ENCODE results near the gene RCOR1.

DNA sequence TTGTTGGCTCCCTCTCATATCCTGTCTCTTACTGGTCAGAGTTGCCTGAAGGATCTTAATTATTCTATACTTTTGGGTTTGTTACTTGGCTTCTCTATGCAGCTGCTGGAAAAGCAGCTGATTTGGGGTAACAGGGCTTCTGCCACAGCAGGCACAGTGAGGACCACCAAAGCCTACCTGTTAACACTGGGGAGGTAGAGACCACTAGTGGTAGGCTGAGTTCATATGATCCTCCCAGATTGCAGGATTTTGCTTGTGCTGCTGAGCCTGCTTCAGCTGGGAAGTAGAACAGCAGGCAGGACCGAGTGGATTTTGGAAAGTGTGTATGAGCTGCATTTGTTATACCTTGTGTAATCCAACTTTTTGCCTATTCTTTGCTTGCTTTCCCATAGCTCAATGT is 34.1 kb downstream of the RCOR1 start:
- TF ChIP-seq, protein P1, sequence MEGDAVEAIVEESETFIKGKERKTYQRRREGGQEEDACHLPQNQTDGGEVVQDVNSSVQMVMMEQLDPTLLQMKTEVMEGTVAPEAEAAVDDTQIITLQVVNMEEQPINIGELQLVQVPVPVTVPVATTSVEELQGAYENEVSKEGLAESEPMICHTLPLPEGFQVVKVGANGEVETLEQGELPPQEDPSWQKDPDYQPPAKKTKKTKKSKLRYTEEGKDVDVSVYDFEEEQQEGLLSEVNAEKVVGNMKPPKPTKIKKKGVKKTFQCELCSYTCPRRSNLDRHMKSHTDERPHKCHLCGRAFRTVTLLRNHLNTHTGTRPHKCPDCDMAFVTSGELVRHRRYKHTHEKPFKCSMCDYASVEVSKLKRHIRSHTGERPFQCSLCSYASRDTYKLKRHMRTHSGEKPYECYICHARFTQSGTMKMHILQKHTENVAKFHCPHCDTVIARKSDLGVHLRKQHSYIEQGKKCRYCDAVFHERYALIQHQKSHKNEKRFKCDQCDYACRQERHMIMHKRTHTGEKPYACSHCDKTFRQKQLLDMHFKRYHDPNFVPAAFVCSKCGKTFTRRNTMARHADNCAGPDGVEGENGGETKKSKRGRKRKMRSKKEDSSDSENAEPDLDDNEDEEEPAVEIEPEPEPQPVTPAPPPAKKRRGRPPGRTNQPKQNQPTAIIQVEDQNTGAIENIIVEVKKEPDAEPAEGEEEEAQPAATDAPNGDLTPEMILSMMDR (IDR thresholded peaks at IDR 0.05) = no peak
- TF ChIP-seq POLR2A (IDR thresholded peaks at IDR 0.05) (no peak), POLR2AphosphoS5 (IDR thresholded peaks at IDR 0.05) (no peak)

Measured in upper lobe of left lung (tissue), 4 donors.